GM13976 (cell line): ENCODE results near the gene ITIH4.

Experiments
- DNase-seq: peaks from one replicate; pipeline ENCODE4 v3.0.0; 2012; ENCODE audit warnings: low spot score
- CTCF ChIP-seq: IDR thresholded peaks from 2 replicates; pipeline ENCODE4 v1.5.1; 2012; ENCODE audit warnings: borderline replicate concordance, mild to moderate bottlenecking; ENCODE audit not compliant: insufficient read depth; ENCODE audit errors: extremely low read depth, missing control alignments, control extremely low read depth
- in situ Hi-C: fragments of 300-500 bp; cut with MboI; formaldehyde crosslinking; loops from one replicate; pipeline ENCODE4 v1.12.0; 2022; ENCODE audit warnings: low sequenced_read_pairs, mixed read lengths, inconsistent platforms; ENCODE audit not compliant: unreplicated experiment

The ITIH4 gene

DNA sequence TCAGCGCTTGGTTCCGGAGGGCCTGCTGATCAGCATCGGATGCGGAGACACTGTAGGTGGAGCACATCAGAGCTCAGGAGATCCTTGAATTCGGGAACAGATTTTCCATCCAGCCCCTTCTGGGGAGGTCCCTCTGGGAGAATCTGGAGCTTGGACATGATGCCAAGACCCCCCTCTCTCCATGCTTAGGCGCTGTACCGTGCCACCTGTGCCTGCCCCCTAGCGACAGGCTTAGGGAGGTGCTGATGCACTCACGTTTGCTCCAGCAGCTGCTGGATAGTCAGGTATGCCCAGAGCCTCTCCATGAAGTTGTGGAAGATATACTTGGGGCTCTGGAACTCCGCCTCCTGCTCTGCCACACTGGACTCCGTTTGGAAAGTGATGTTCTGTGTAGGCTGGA lies 9.7 kb downstream of the ITIH4 start:
- TF ChIP-seq CTCF = peak; percentile 49
- in situ Hi-C loops = no loop called here
- peak; percentile 75 for DNase-seq

DNA sequence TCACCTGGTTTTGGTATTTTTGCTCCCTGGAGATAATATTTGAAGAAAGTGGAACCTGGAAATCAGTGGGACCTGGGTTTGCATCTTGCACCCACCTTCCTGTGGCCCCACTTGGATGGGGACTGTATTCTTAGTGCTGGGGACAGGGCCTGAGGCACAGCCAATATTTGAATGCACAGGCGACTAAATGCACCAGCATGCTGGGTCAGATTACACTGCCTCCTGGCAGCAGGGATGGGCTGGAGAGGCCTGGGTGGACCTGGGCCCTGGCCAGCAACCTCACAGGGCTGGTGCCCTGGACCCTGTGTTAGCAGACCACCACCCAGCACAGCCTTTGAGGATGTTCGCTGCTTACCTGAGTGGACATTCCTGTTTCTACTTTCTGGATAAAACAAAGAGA lies 10.5 kb downstream of the ITIH4 start:
- TF ChIP-seq CTCF = no peak
- in situ Hi-C loops = no loop called here
- no peak for DNase-seq

GRCh38 chr3:52817860-52818259 lies 12.6 kb downstream of the ITIH4 start:
- in situ Hi-C loops = no loop called here
- no peak for TF ChIP-seq CTCF
- no peak for DNase-seq

GRCh38 chr3:52817221-52817620 lies 13.3 kb downstream of the ITIH4 start:
- no peak for TF ChIP-seq CTCF

DNA sequence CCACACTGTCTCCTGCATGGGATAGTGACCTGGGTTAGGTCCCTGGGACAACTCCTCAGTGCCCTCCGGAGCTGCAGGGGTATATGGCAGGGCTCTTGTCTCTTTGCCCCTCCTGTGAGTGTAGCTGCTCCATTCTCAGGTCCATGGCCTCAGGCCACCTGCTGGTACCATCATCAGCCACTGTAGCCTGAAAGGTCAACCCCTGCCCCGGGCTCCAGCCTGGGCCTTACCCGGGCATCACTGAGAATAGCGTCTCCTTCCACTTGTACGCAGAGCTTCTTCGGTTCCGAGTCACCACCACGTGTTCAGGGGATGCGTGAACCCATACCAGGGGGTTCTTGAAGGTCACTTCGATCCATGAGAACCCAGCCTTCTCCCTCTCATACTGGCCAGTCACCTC lies 13.8 kb downstream of the ITIH4 start:
- no peak for DNase-seq
- in situ Hi-C loops = no loop called here
- no peak for TF ChIP-seq CTCF

More at GRCh38 chr3:52817221-52817620, 13.3 kb downstream of the ITIH4 start:
- no peak for DNase-seq
- in situ Hi-C loops = no loop called here

- DNase-seq = no peak
- in situ Hi-C loops = no loop called here
- no peak for TF ChIP-seq CTCF
Observed at GRCh38 chr3:52816199-52816598, 14.3 kb downstream of the ITIH4 start.

- TF ChIP-seq CTCF = no peak
- in situ Hi-C loops = no loop called here
- no peak for DNase-seq
Observed at GRCh38 chr3:52813810-52814209, 16.7 kb downstream of the ITIH4 start.
